Measurements from ENCODE around the gene BRI3. TPM values are rescaled to one million over a fixed set of nuclear protein-coding genes. Genes with fewer than 3 reads are reported as not detected.

BRI3 gene
- total and polyA plus RNA-seq, 2 of the 4 experiments (the other 2 are of a cell fraction): 24.7 to 68.3 TPM

- TF ChIP-seq USF2 (IDR thresholded peaks at IDR 0.05; ENCODE audit: low read depth, low read length) (peak; percentile 27; the same call in 1 of the 2 replicates), RCOR1 (IDR thresholded peaks at IDR 0.05; ENCODE audit: insufficient replicate concordance, low read length) (no peak)
These were observed 29.7 kb upstream of the BRI3 start, which contains the start of gene TECPR1 (continued) for GRCh38 chr7:98251601-98252424.

All from IMR-90 (cell line).